HG03045 (cell line): ENCODE data around the gene CCDC144A.
"Not testable (repeated sequence)": the region's sequence is repeated elsewhere in the genome, so short reads cannot be mapped to it uniquely, and the experiment has no call there.

ENCODE experiments used
- ATAC-seq: cut with Tn5 transposase; IDR thresholded peaks from one replicate; pipeline ENCODE4 v1.9.1; 2021; ENCODE audit warnings: mild to moderate bottlenecking, moderate library complexity; ENCODE audit not compliant: unreplicated experiment

The CCDC144A gene

GRCh38 chr17:16689731-16690281 lies at the start of gene CCDC144A:
CCDC144A (plus strand) TSS chr17:16690241; CDS start chr17:16690401, 160 bp downstream.
- ATAC-seq: not testable (repeated sequence)

DNA sequence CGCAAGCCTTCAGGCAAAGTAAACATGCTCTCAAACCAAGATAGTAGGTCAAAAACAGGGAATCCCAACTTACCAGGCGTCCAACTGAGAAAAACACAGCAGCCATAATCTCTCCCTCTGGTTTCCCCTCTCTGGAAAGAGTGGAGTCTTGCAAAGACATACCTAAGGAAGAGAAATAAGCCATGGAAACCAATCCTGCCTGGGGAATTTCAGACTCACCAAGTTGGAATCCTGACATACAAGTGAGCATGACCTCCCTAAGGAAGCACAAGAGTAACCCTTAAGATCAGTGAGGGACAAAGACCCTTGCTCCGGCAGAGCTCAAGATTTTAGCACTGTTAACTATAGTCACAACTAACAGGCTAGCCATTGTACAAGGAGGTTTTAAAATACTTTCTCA lies 40.5 kb upstream of the CCDC144A start:
- ATAC-seq: no peak

DNA sequence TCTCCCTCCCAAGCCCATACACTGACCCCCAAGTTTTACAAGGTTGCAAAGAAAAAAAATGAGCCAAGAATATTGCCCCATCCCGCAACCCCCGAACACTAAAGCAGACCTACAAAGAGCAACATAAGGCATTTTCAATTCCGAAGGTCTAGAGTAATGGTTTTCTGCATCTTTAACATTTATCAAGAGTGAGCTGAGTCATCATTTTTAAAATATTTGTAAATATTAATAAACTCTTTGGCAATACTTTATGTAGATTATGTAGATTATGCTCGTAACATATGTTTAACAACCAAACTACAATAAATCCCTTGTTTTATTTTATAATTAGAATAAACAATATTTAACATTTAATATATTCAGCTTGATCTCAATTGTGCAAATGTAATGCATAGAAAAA lies 37.8 kb upstream of the CCDC144A start:
- no peak for ATAC-seq

GRCh38 chr17:16652847-16653366 lies 37.1 kb upstream of the CCDC144A start:
- peak; percentile 20 for ATAC-seq

GRCh38 chr17:16653367-16654041 lies 36.5 kb upstream of the CCDC144A start, which contains the start of gene ZNF624:
ZNF624 (minus strand) TSS chr17:16653850.
- peak; percentile 90 for ATAC-seq

GRCh38 chr17:16661217-16661616 lies 28.8 kb upstream of the CCDC144A start:
- ATAC-seq: no peak

DNA sequence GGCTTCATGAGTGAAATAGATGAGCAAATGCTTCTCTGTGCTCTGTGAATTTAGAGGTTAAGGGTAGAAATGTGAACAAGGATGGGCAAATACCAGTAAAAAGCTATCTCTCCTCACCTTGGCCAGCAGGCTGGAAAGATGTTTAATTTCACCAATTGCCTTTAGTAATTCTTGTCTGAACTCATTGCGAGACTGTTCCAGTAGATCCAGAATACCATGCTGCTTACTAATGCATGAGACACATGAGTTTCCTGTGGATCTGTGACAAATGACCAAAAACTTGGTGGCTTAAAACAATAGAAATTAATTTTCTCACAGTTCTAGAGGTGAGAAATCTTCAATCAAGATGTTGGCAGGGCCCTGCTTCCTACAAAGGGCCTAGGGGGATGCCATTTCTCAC lies 27.1 kb upstream of the CCDC144A start:
- no peak for ATAC-seq

- ATAC-seq: not testable (repeated sequence)
Measured at GRCh38 chr17:16666553-16666906, 23.5 kb upstream of the CCDC144A start.

DNA sequence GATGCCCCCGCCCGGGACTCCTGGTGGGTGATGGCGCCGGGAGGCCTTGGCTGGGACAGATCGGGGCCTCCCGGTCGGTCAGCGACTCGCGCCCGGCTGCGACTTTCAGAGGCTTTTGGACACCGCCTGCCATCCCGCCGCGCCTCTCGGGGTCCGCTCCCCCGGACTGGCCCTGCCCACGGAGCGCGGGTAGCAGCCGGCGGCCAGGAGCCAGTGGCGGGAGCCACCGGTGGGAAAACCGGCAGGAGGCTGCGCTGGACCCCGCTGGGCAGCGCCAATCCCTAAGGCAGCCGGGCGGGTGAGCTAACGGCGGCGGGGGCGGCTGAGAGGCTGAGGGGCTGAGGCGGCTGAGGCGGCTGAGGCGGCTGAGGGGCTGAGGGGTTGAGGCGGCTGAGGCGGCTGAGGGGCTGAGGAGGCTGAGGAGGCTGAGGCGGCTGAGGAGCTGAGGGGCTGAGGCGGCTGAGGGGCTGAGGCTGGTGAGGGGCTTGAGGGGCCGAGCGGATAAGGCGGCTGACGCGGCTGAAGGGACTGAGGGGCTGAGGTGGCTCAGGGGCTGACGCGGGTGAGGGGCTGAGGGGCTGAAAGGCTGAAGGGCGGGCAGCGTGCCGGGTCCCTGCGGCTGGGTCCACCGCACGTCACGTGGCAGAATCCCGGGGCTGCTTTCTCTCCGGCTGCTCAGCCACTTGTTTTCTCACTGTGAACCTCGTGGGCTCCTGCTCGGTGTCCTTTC lies 23.0 kb upstream of the CCDC144A start:
- ATAC-seq: not testable (repeated sequence)

DNA sequence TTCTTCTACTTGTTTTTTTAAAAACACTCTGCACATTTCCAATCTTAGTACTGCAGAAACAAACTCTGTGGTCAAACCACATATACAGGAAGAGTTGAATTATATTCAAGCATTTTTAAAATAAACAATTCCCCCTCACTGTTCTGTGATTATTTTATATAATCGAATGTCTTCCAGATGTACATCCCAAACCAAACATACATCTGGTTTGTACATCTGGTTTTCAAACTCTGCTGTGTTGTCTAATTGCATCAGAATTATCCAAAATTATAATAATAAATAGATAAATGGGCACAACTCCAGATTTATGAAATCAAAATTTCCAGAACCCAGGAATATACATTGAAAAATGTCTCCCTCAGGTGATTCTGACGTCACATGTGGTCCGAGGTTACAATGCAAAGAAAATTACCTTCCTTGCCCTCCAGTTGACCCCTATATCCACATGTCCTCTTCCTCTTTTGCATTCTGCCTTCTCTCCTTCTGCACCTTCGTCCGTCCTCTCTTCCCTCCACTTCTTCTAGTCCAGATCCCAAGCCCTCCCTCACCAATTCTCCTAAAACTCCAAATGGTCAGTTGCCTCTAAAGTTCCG lies 13.3 kb upstream of the CCDC144A start:
- ATAC-seq: no peak

GRCh38 chr17:16683290-16684138 lies 6.5 kb upstream of the CCDC144A start:
- not testable (repeated sequence) for ATAC-seq

DNA sequence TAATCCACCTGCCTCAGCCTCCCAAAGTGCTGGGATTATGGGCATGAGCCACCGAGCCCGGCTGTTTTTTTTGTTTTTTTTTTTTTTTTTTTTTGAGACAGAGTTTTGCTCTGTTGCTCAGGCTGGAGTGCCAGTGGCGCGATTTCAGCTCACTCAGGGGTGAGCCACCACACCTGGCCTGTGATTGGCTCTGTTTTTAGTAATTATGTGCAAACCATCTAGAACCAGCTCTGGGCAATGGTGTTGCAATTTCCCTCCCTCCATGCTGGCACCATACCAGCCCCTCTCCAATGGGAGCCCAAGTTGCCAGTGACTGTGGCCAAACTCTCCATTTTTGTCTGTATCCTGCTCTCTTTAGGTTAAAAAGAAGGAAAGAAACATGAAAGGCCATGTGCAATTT lies 4.0 kb upstream of the CCDC144A start:
- not testable (repeated sequence) for ATAC-seq

DNA sequence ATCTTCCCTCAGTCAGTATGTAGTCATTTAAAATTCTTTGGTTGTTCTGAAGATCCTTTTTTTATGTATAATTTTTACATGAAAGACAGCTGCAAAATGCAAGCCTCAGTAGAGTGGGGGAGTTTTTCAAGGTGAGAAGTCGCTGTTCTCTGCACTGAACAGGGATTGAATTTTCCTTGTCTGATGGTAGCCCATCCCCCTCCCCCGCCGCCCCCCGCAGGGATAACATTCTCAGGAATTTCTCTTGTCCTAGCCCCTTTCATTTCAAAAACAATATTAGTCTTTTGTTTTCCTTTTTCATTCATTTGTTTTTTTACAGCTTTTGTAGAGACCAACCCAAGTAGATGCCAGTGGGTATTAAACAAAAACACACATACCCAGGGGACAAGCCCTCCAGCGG lies 2.9 kb upstream of the CCDC144A start:
- ATAC-seq: not testable (repeated sequence)

GRCh38 chr17:16690447-16690846 lies 406 bp downstream of the CCDC144A start:
- ATAC-seq: not testable (repeated sequence)

DNA sequence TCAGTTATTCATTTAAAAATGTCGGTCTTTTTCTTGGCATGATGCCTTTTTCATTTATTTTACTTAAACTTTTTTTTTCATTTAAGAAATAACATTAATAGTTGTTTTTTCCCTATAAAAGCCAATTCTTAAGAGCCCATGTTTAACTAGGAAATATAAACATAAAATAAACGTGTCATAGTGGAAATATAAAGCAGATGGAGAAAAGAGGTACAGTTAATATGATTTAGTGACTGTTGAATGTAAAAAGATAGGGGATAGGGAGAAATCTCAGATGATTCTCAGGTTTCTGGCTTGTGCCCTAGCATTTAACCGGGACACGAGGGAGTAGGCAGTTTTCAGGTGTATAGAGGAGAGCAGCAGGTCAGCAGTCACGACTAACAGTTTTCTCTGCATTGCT lies 7.6 kb downstream of the CCDC144A start:
- not testable (repeated sequence) for ATAC-seq

DNA sequence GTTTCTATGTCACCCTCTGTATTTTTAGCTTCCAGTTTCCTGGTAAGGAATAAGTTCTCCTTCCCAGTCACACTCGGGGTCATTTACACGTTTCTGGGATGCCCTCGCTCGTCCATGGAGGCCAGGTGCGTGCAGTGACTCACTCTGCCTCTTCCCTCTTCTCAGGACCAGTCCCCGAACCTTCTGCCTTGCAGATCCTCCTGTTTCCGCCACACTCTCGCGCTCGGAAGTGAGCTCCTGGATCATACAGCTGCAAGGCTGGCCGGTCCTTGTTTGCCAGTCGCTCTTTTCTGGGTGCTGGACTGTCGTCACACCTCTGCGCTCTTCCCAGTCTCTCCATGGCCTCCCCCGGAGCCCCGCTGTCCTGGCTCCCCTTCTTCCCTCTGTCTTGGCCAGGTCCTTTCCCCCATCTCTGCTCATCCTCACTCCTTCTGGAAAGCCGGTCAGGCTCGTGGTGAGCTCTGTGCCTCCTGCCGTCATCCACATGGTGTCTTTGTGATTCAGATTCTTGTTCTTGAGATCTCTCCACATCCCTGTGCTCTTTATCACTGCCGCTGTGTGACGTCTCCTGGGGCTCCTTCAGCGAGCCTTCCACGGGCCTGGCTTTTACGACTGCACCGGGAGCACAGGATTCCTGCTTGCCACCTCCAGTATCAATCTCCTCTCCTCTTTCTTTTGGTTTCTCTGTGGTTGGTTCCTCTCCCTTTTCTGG lies 55.6 kb downstream of the CCDC144A start:
- ATAC-seq: not testable (repeated sequence)

DNA sequence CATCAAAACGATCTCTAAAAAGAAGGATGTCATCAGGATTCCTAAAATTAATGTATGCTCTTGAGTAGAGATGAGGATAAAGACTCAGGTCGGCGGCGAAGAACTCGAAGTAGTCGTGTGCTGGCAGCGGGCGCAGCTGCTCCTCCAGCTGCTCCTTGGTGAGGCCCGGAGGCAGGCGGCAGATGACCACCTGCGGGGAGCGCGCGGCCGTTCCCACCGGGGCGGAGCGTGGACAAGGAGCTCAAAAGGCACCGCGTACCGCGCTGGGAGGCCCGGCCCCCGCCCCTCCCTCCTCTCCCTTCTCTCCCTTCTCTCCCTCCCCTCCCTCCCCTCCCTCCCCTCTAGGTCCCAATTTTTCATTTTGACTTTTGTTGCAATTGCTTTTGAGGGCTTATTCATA lies 56.5 kb downstream of the CCDC144A start:
- ATAC-seq: not testable (repeated sequence)

- not testable (repeated sequence) for ATAC-seq
Measured at GRCh38 chr17:16750515-16750914, 60.5 kb downstream of the CCDC144A start.

DNA sequence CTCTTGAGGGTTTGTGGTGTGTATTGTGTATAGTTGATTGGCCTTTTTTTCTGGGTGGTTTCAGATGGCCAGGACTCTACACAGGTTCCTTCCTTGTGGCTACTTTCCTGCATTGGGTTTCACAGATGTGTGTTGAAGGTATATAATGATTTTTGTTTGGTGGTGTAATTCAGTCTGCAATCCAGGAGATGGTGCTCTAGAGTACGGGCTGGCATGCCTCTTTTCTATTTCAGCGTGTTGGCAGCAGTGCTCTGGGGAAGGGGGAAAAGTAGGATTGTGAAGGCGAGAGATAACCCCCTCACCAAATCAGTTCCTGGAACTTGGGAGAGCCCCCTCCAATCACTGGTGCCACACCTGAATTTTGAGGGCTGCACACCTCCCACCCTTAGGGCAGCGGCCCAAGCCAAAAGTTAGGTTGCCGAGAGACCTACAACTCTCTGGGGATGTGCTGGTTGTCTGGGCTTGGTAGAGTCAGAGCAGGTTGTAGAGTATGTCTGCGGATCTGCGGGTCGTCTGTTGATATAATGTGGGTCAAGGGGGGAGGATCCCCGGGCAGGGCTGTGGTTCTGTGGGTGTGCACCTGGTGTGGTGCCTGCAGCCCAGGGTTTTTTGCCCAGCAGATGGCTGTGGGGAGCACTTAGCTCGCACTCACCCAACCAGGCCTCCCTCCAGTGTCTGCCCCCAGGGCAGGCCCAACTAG lies 61.3 kb downstream of the CCDC144A start:
- not testable (repeated sequence) for ATAC-seq
